Kidney (tissue), 14 donors: Measurements from ENCODE around the gene SAMD14. TPM values are rescaled to one million over a fixed set of nuclear protein-coding genes. Genes with fewer than 3 reads are reported as not detected.
A peak's percentile ranks its signal among the peaks of the same experiment; 100 is the strongest.

Experiments
- DNase-seq, 5 donors: peaks; one replicate each; pipeline ENCODE4 v3.0.0-alpha.2; 2013 to 2020
- FAIRE-seq: peaks from 2 replicates; lab custom pipeline; 2012; peaks lifted over from hg19 to GRCh38; lab: Jason Lieb, UNC
- H3K27ac ChIP-seq, 2 donors: one replicate each; pipeline ENCODE4 v1.7.0; 2013; ENCODE audit warnings: low read depth in 2 of 2, low read length in 2 of 2, inconsistent platforms in 1 of 2
- H3K27me3 ChIP-seq: one replicate; pipeline ENCODE4 v1.7.1; 2013; ENCODE audit warnings: low read length, inconsistent platforms; ENCODE audit not compliant: control insufficient read depth, insufficient read depth
- H3K36me3 ChIP-seq, 3 donors: one replicate each; pipeline versions ENCODE4 v1.7.0 to v1.7.1; 2013; ENCODE audit warnings: low read length in 3 of 3, control low read depth in 1 of 3, inconsistent platforms in 1 of 3; ENCODE audit not compliant: insufficient read depth in 3 of 3, control insufficient read depth in 2 of 3
- H3K4me1 ChIP-seq, 3 donors: one replicate each; pipeline versions ENCODE4 v1.7.0 to v1.7.1; 2013; ENCODE audit warnings: low read length in 3 of 3, inconsistent platforms in 1 of 3, low read depth in 1 of 3; ENCODE audit not compliant: control insufficient read depth in 2 of 3, insufficient read depth in 2 of 3
- H3K4me3 ChIP-seq, 3 donors: one replicate each; pipeline versions ENCODE4 v1.7.0 to v1.8.1; 2013; ENCODE audit warnings: low read length in 3 of 3, control low read depth in 1 of 3, inconsistent platforms in 1 of 3
- H3K9ac ChIP-seq, 3 donors: one replicate each; pipeline versions ENCODE4 v1.7.0 to v1.7.1; 2013; ENCODE audit warnings: low read length in 3 of 3, control low read depth in 1 of 3, inconsistent platforms in 1 of 3
- H3K9me3 ChIP-seq, 3 donors: one replicate each; pipeline versions ENCODE4 v1.7.0 to v1.7.1; 2013; ENCODE audit warnings: low read length in 3 of 3, control low read depth in 1 of 3, inconsistent platforms in 1 of 3; ENCODE audit not compliant: control insufficient read depth in 2 of 3, insufficient read depth in 1 of 3
- CTCF ChIP-seq: IDR thresholded peaks from 3 replicates; pipeline ENCODE4 v1.5.1; 2012; ENCODE audit warnings: mild to moderate bottlenecking, moderate library complexity, borderline replicate concordance; ENCODE audit not compliant: insufficient read depth; ENCODE audit errors: extremely low read depth
- intact Hi-C: fragments of 100-400 bp; cut with DNase I; formaldehyde crosslinking; loops from one replicate; pipeline ENCODE4 v1.11.1; 2022
- polyA plus RNA-seq: library from polyadenylated mRNA; stranded (reverse); fragments of 350-450 nt; fragmentation: Illumina TruSeq; extraction: RNeasy Lipid Tissue Mini Kit (QIAGEN cat#74804); gene quantifications from one replicate; pipeline ENCODE4 v1.2.3, GENCODE V29; 2014; ENCODE audit warnings: low read depth, low replicate concordance; ENCODE audit not compliant: insufficient read depth
- total RNA-seq: library from RNA; stranded (reverse); fragmentation: NEBNext Ultra II Directional; extraction: Animal tissue kit (Norgen Biotek cat#: 25700); gene quantifications from one replicate; pipeline ENCODE4 v1.2.1, GENCODE V29; 2021
- donor health status: control.
- donor health status: control.
- donor health status: control.
- donor health status: control.
- donor health status: control.
- donor health status: DM: yes; HTN: yes; CAD: no.
- donor health status: Normal renal cell carcinoma (clear cell type).

Gene SAMD14
- total and polyA plus RNA-seq, 2 donors from 2014 or later, result 3.7 to 5.0 TPM

- TF ChIP-seq CTCF, result no peak
- DNase-seq (no peak), FAIRE-seq (no peak)
- Histone ChIP-seq H3K36me3 (peaks cover 4 to 72% (median 28%) of the 10 kb centered on the region in 3 donors), H3K9ac (no peak overlapping the region), H3K4me3 (no peak overlapping the region), H3K27ac (no peak overlapping the region), H3K27me3 (no peaks in the 10 kb centered on the region), H3K4me1 (no peaks in the 10 kb centered on the region), H3K9me3 (no peaks in the 10 kb centered on the region)
- intact Hi-C loops, result no loop called here
These were observed 55.7 kb downstream of the SAMD14 start for GRCh38 chr17:50074227-50074626.

GRCh38 chr17:50072925-50073324 is 57.0 kb downstream of the SAMD14 start:
- H3K9me3 ChIP-seq, result no peaks in the 10 kb centered on the region
- FAIRE-seq, result no peak
- no peak overlapping the region for H3K4me3 ChIP-seq
- intact Hi-C loops, result no loop called here
- no peak for TF ChIP-seq CTCF
- H3K36me3 ChIP-seq, result peaks cover 4 to 64% (median 22%) of the 10 kb centered on the region in 3 donors
- H3K27me3 ChIP-seq, result no peaks in the 10 kb centered on the region
- H3K4me1 ChIP-seq, result no peaks in the 10 kb centered on the region
- H3K27ac ChIP-seq, result no peak overlapping the region
- no peak overlapping the region for H3K9ac ChIP-seq
- no peak for DNase-seq

GRCh38 chr17:50072130-50072529 is 57.8 kb downstream of the SAMD14 start:
- no peak for FAIRE-seq
- no peak overlapping the region for H3K27ac ChIP-seq
- no peak overlapping the region for H3K9ac ChIP-seq
- no peaks in the 10 kb centered on the region for H3K27me3 ChIP-seq
- TF ChIP-seq CTCF, result no peak
- no peak overlapping the region for H3K4me3 ChIP-seq
- H3K4me1 ChIP-seq, result no peaks in the 10 kb centered on the region
- intact Hi-C loops, result no loop called here
- DNase-seq, result peak in 1 of 5 donors; percentile 53
- H3K9me3 ChIP-seq, result no peaks in the 10 kb centered on the region
- H3K36me3 ChIP-seq, result peaks cover 2 to 60% (median 17%) of the 10 kb centered on the region in 3 donors

GRCh38 chr17:50071692-50072091 is 58.3 kb downstream of the SAMD14 start:
- intact Hi-C loops, result no loop called here
- H3K4me1 ChIP-seq, result no peaks in the 10 kb centered on the region
- DNase-seq (no peak), FAIRE-seq (no peak)
- no peaks in the 10 kb centered on the region for H3K9me3 ChIP-seq
- H3K9ac ChIP-seq, result no peak overlapping the region
- peaks cover 2 to 57% (median 17%) of the 10 kb centered on the region in 3 donors for H3K36me3 ChIP-seq
- TF ChIP-seq CTCF, result no peak
- no peaks in the 10 kb centered on the region for H3K27me3 ChIP-seq
- H3K27ac ChIP-seq, result no peak overlapping the region
- H3K4me3 ChIP-seq, result no peak overlapping the region
